SK-N-SH treated with all-trans-retinoic acid at 6 μM for 48 hours (cell line): ENCODE measurements around the gene AGAP1.

Experiments
- ATAC-seq: fragments of 200-7000 bp; cut with Tn5 transposase; 3 replicates; pipeline ENCODE4 v1.9.1; 2020; ENCODE audit warnings: mild to moderate bottlenecking, moderate library complexity
- ARNTL ChIP-seq: fragments of 450-650 bp; formaldehyde crosslinking; IDR thresholded peaks from 2 replicates; pipeline ENCODE4 v1.5.0; 2020; ENCODE audit warnings: low read depth, mild to moderate bottlenecking, moderate library complexity, borderline replicate concordance
- BACH2 ChIP-seq: fragments of 250-450 bp; sonication (Bioruptor Pico); IDR thresholded peaks from 2 replicates; pipeline ENCODE4 v1.9.0; 2021; ENCODE audit warnings: mild to moderate bottlenecking, borderline replicate concordance
- CREB5 ChIP-seq: fragments of 250-450 bp; sonication (Bioruptor Pico); IDR thresholded peaks from 2 replicates; pipeline ENCODE4 v1.5.1; 2020; ENCODE audit warnings: low read depth, mild to moderate bottlenecking, moderate library complexity
- CSDC2 ChIP-seq: fragments of 250-450 bp; sonication (Bioruptor Pico); IDR thresholded peaks from 2 replicates; pipeline ENCODE4 v1.5.0; 2020; ENCODE audit warnings: mild to moderate bottlenecking, moderate library complexity
- CSRNP3 ChIP-seq: fragments of 250-450 bp; sonication (Bioruptor Pico); IDR thresholded peaks from 2 replicates; pipeline ENCODE4 v1.5.1; 2021; ENCODE audit warnings: mild to moderate bottlenecking, moderate library complexity
- ESRRG ChIP-seq: fragments of 250-450 bp; sonication (Bioruptor Pico); IDR thresholded peaks from 2 replicates; pipeline ENCODE4 v1.6.1; 2021; ENCODE audit warnings: mild to moderate bottlenecking
- GLIS3 ChIP-seq: fragments of 250-450 bp; sonication (Bioruptor Pico); IDR thresholded peaks from 2 replicates; pipeline ENCODE4 v1.5.0; 2020; ENCODE audit warnings: mild to moderate bottlenecking, moderate library complexity
- ISL1 ChIP-seq: fragments of 250-450 bp; sonication (Bioruptor Pico); IDR thresholded peaks from 2 replicates; pipeline ENCODE4 v2.1.2; 2022; ENCODE audit warnings: mild to moderate bottlenecking, moderate library complexity
- OSR1 ChIP-seq: fragments of 250-450 bp; sonication (Bioruptor Pico); IDR thresholded peaks from 2 replicates; pipeline ENCODE4 v1.8.0; 2022; ENCODE audit warnings: moderate library complexity, mild to moderate bottlenecking, inconsistent platforms
- PATZ1 ChIP-seq: fragments of 250-450 bp; sonication (Bioruptor Pico); IDR thresholded peaks from 2 replicates; pipeline ENCODE4 v1.8.0; 2020; ENCODE audit warnings: mild to moderate bottlenecking, moderate library complexity, borderline replicate concordance
- POU6F1 ChIP-seq: fragments of 250-450 bp; sonication (Bioruptor Pico); IDR thresholded peaks from 2 replicates; pipeline ENCODE4 v1.8.0; 2021; ENCODE audit warnings: low read depth, mild to moderate bottlenecking, moderate library complexity, borderline replicate concordance
- PPARA ChIP-seq: fragments of 250-450 bp; sonication (Bioruptor Pico); IDR thresholded peaks from 2 replicates; pipeline ENCODE4 v1.5.0; 2020; ENCODE audit warnings: mild to moderate bottlenecking, borderline replicate concordance
- RARB ChIP-seq: fragments of 250-450 bp; sonication (Bioruptor Pico); IDR thresholded peaks from 2 replicates; pipeline ENCODE4 v1.8.0; 2021; ENCODE audit warnings: mild to moderate bottlenecking, moderate library complexity
- SNAI2 ChIP-seq: fragments of 250-450 bp; sonication (Bioruptor Pico); IDR thresholded peaks from 2 replicates; pipeline ENCODE4 v1.5.0; 2020; ENCODE audit warnings: mild to moderate bottlenecking, moderate library complexity
- TCF4 ChIP-seq: fragments of 250-450 bp; sonication (Bioruptor Pico); IDR thresholded peaks from 2 replicates; pipeline ENCODE4 v1.8.0; 2021; ENCODE audit warnings: mild to moderate bottlenecking, moderate library complexity, borderline replicate concordance
- TOX ChIP-seq: fragments of 250-450 bp; sonication (Bioruptor Pico); IDR thresholded peaks from 2 replicates; pipeline ENCODE4 v1.8.0; 2021; ENCODE audit warnings: mild to moderate bottlenecking, moderate library complexity, borderline replicate concordance
- TSHZ2 ChIP-seq: fragments of 250-450 bp; sonication (Bioruptor Pico); IDR thresholded peaks from 2 replicates; pipeline ENCODE4 v1.5.0; 2020; ENCODE audit warnings: mild to moderate bottlenecking, moderate library complexity
- ZC3H10 ChIP-seq: fragments of 250-450 bp; sonication (Bioruptor Pico); IDR thresholded peaks from 2 replicates; pipeline ENCODE4 v1.5.1; 2021; ENCODE audit warnings: mild to moderate bottlenecking, moderate library complexity
- ZFP3 ChIP-seq: fragments of 250-450 bp; sonication (Bioruptor Pico); IDR thresholded peaks from 2 replicates; pipeline ENCODE4 v1.5.0; 2020; ENCODE audit warnings: mild to moderate bottlenecking, moderate library complexity
- ZFP30 ChIP-seq: fragments of 450-650 bp; formaldehyde crosslinking; IDR thresholded peaks from 2 replicates; pipeline ENCODE4 v1.5.0; 2022; ENCODE audit warnings: mild to moderate bottlenecking, moderate library complexity
- ZNF565 ChIP-seq: fragments of 450-650 bp; formaldehyde crosslinking; conservative IDR thresholded peaks from 2 replicates; pipeline ENCODE4 v1.5.0; 2020; ENCODE audit warnings: low read depth, mild to moderate bottlenecking, moderate library complexity
- ZNF70 ChIP-seq: fragments of 450-650 bp; formaldehyde crosslinking; IDR thresholded peaks from 2 replicates; pipeline ENCODE4 v1.5.0; 2020; ENCODE audit warnings: mild to moderate bottlenecking, moderate library complexity
- ZNF8 ChIP-seq: fragments of 450-650 bp; formaldehyde crosslinking; IDR thresholded peaks from 2 replicates; pipeline ENCODE4 v1.5.0; 2020; ENCODE audit warnings: mild to moderate bottlenecking, moderate library complexity

AGAP1 gene

DNA sequence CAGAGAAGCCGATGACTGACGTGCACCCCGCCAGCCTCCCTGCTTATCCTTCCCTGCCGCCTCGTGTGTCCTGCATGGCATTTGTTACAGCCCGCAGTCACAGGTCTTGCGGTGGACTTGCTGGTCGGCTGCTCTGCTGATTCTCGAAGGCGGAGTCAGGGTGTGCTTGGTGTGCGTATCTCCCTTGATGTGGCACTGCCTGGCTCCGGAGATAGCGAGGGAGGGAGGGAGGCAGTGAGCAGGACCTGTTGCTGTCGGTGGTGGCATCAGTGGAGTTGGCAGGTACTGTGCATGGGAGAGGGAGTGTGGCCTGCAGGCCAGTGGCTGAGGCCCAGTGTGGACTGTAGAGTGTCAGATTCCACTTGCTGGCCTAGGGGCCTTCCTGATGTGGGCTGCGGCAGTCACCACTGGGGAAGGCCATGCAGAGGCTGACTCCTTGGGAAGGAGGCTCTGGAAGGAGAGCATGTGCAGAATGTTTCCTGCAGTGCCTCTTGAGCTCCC lies 198.9 kb downstream of the AGAP1 start (continued):
- TF ChIP-seq CREB5 (no peak), TSHZ2 (CRISPR knock-in tag) (no peak), ESRRG (CRISPR knock-in tag) (no peak), OSR1 (no peak)

DNA sequence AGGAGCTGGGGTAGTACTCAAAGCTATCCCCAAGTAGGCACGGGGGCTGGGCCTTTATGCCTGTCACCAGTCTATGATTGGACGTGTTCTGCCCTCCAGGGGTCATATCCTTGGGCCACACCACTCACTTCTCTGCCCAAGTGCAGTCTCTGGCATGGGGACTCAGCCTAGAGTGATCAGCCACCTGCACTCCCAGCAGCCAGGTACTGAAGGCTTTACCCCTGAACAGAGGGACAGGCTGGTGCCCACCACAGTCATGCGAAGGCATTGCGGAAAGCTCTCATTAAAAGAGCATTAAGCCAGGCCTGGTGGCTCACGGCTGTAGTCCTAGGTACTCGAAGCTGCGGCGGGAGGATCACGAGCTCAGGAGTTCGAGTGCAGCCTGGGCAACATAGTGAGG lies 199.4 kb downstream of the AGAP1 start:
- no peak for TF ChIP-seq ESRRG (CRISPR knock-in tag)
- no peak for TF ChIP-seq CSDC2 (CRISPR knock-in tag)
- no peak for TF ChIP-seq PPARA (CRISPR knock-in tag)
- TF ChIP-seq GLIS3: no peak
- TF ChIP-seq OSR1: no peak
- TF ChIP-seq POU6F1 (CRISPR knock-in tag): no peak
- no peak for TF ChIP-seq TOX (CRISPR knock-in tag)
- TF ChIP-seq ZFP3: no peak
- no peak for TF ChIP-seq ZNF565 (CRISPR knock-in tag)
- no peak for TF ChIP-seq SNAI2 (CRISPR knock-in tag)
- no peak for TF ChIP-seq RARB (CRISPR knock-in tag)
- TF ChIP-seq PATZ1 (CRISPR knock-in tag): no peak
- TF ChIP-seq BACH2 (CRISPR knock-in tag): no peak
- TF ChIP-seq TCF4 (CRISPR knock-in tag): no peak
- no peak for TF ChIP-seq ARNTL (CRISPR knock-in tag)
- no peak for TF ChIP-seq ZC3H10
- TF ChIP-seq, all 23 proteins: peak for 0
- no peak for ATAC-seq

DNA sequence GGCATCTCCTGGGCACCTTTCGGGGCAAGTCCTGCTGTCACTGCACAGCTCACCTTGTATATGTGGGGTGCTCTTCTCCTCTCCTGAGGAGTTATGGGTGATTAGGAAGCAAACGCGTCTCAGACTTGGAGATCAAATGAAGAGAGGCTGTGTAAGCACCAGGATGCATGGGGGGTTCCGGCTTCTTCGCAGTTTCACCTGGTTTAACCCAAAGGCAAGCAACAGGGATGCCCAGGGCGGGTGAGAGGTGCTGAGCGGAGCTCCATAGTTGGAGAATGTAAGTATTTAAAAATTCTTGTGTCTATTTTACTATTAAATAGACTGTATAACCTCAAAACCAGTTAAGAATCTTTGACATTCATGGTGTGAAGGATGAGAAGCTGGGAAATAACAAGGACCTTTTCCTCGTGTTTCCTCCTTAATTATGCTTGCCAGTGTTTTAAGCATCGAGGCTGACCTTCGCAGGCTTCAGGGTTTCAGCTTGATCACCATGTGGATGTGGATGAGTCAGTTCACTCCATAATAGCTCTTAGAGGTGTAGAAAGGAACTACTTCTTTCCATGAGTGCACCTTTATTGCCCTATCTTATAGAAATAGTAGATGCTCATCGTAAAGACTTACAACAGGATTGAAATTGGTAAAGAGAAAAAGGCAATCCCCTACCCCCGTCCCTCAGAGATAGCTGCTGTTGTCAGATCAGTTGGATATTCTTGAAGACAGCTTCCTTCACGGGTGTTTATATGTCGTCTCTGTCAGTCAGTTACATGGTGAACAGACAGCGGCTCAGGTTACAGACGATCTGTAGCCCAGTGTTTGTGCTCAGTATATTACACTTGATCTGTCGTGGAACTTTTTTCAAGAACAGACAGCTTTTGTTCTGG lies 201.1 kb downstream of the AGAP1 start:
- ATAC-seq: no peak
- TF ChIP-seq PPARA (CRISPR knock-in tag) (no peak), SNAI2 (CRISPR knock-in tag) (no peak)

GRCh38 chr2:235695602-235695895 lies 201.7 kb downstream of the AGAP1 start:
- no peak for ATAC-seq
- TF ChIP-seq ZNF8 (CRISPR knock-in tag) (no peak), ZFP30 (no peak), GLIS3 (no peak)

- no peak for ATAC-seq
- TF ChIP-seq GLIS3: no peak
- no peak for TF ChIP-seq ZNF70 (CRISPR knock-in tag)
- TF ChIP-seq OSR1: no peak
- no peak for TF ChIP-seq POU6F1 (CRISPR knock-in tag)
- TF ChIP-seq SNAI2 (CRISPR knock-in tag): no peak
- TF ChIP-seq CSRNP3 (CRISPR knock-in tag): no peak
- no peak for TF ChIP-seq TCF4 (CRISPR knock-in tag)
- TF ChIP-seq ISL1 (CRISPR knock-in tag): no peak
- no peak for TF ChIP-seq ZC3H10
- no peak for TF ChIP-seq PPARA (CRISPR knock-in tag)
- no peak for TF ChIP-seq TOX (CRISPR knock-in tag)
- no peak for TF ChIP-seq RARB (CRISPR knock-in tag)
- TF ChIP-seq ZFP30: no peak
Observed at GRCh38 chr2:235697041-235697440, 203.2 kb downstream of the AGAP1 start.
